Ishikawa (cell line): ENCODE measurements around the gene A3GALT2.

Source experiments
- EP300 ChIP-seq: IDR thresholded peaks from 2 replicates; pipeline ENCODE4 v1.6.1; 2012; ENCODE audit warnings: borderline replicate concordance
- FOXM1 ChIP-seq: IDR thresholded peaks from 2 replicates; pipeline ENCODE4 v1.6.1; 2012; ENCODE audit warnings: low read depth, borderline replicate concordance
- RAD21 ChIP-seq: IDR thresholded peaks from 2 replicates; pipeline ENCODE4 v1.6.1; 2012; ENCODE audit warnings: low read depth
- TCF12 ChIP-seq: IDR thresholded peaks from 2 replicates; pipeline ENCODE4 v1.6.1; 2012; ENCODE audit warnings: low read depth
- YY1 ChIP-seq: IDR thresholded peaks from 2 replicates; pipeline ENCODE4 v1.6.1; 2012; ENCODE audit warnings: low read depth
- ZBTB7A ChIP-seq: IDR thresholded peaks from 2 replicates; pipeline ENCODE4 v1.6.1; 2012; ENCODE audit warnings: low read depth
- TF ChIP-seq, protein P1 (sequence below): IDR thresholded peaks from 2 replicates; pipeline ENCODE4 v1.6.1; 2012; ENCODE audit warnings: low read depth, mild to moderate bottlenecking

DNA sequence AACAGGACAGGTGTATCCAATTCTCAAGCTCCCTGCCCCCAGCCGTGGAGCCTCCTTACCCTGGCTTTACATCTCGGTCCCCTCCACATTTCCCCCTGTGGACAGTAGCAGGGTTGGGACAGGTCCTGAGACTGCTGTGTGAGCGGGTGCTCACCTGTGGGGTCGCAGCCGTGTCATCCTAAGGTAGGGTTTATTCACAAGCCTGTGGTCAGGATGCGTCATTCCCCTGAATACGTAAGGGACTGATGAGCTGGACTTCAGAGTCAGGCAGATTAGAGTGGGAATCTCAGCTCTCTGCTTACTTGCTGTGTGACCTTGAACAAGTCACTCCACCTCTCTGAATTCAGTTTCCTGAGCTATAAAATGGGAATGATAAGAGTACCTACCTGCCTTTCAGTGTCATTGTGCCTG is 46.9 kb downstream of the A3GALT2 start:
- TF ChIP-seq ZBTB7A = no peak
- no peak for TF ChIP-seq FOXM1
- TF ChIP-seq YY1 = no peak
- TF ChIP-seq, protein P1, sequence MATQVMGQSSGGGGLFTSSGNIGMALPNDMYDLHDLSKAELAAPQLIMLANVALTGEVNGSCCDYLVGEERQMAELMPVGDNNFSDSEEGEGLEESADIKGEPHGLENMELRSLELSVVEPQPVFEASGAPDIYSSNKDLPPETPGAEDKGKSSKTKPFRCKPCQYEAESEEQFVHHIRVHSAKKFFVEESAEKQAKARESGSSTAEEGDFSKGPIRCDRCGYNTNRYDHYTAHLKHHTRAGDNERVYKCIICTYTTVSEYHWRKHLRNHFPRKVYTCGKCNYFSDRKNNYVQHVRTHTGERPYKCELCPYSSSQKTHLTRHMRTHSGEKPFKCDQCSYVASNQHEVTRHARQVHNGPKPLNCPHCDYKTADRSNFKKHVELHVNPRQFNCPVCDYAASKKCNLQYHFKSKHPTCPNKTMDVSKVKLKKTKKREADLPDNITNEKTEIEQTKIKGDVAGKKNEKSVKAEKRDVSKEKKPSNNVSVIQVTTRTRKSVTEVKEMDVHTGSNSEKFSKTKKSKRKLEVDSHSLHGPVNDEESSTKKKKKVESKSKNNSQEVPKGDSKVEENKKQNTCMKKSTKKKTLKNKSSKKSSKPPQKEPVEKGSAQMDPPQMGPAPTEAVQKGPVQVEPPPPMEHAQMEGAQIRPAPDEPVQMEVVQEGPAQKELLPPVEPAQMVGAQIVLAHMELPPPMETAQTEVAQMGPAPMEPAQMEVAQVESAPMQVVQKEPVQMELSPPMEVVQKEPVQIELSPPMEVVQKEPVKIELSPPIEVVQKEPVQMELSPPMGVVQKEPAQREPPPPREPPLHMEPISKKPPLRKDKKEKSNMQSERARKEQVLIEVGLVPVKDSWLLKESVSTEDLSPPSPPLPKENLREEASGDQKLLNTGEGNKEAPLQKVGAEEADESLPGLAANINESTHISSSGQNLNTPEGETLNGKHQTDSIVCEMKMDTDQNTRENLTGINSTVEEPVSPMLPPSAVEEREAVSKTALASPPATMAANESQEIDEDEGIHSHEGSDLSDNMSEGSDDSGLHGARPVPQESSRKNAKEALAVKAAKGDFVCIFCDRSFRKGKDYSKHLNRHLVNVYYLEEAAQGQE = no peak
- TF ChIP-seq EP300 = no peak
- TF ChIP-seq TCF12 = no peak
- TF ChIP-seq RAD21 = no peak
